ENCODE data around the gene HYAL3. TPM values are rescaled to one million over a fixed set of nuclear protein-coding genes. Genes with fewer than 3 reads are reported as not detected.

The HYAL3 gene
- total and polyA plus RNA-seq, 2 of the 13 experiments (the other 11 are each of a cell fraction or from before 2014, with no cell fraction given) = 5.5 to 10.4 TPM

GRCh38 chr3:50303013-50303815 is 4.0 kb upstream of the HYAL3 start, which contains the start of gene HYAL1 (continued):
- TF ChIP-seq MLLT10 (CRISPR knock-in tag; IDR thresholded peaks at IDR 0.05) (no peak), ZNF652 (CRISPR knock-in tag; IDR thresholded peaks at IDR 0.05; ENCODE audit: borderline replicate concordance, low read depth) (no peak), TCF12 (IDR thresholded peaks at IDR 0.05) (no peak), TCF12 (CRISPR knock-in tag; IDR thresholded peaks at IDR 0.05) (no peak), XRCC5 (optimal IDR thresholded peaks at IDR 0.05; ENCODE audit: low read length) (peak; percentile 36), ZNF333 (CRISPR knock-in tag; IDR thresholded peaks at IDR 0.05; ENCODE audit: borderline replicate concordance) (no peak; the same call in 1 of the 2 replicates), ZNF225 (CRISPR knock-in tag; IDR thresholded peaks at IDR 0.05) (0 out of 2 replicates have a peak, but pooled peaks have one; percentile 23), ASH2L (IDR thresholded peaks at IDR 0.05; ENCODE audit: insufficient read length, low read depth, low read length) (peak; percentile 62), NR2F2 (IDR thresholded peaks at IDR 0.05; ENCODE audit: borderline replicate concordance, low read depth) (peak; percentile 73; the same call in 1 of the 2 replicates), SIN3B (IDR thresholded peaks at IDR 0.05; ENCODE audit: low read length) (no peak), LCORL (IDR thresholded peaks at IDR 0.05) (no peak), LCORL (CRISPR knock-in tag; IDR thresholded peaks at IDR 0.05) (peak; percentile 80), ZNF30 (CRISPR knock-in tag; IDR thresholded peaks at IDR 0.05) (no peak), CREBL2 (CRISPR knock-in tag; IDR thresholded peaks at IDR 0.05; ENCODE audit: borderline replicate concordance) (no peak), ATF2 (CRISPR knock-in tag; IDR thresholded peaks at IDR 0.05) (peak; percentile 35; the same call in 1 of the 2 replicates), HOXA3 (CRISPR knock-in tag; IDR thresholded peaks at IDR 0.05) (peak; percentile 56), GLMP (CRISPR knock-in tag; IDR thresholded peaks at IDR 0.05; ENCODE audit: borderline replicate concordance) (no peak), FOXC1 (CRISPR knock-in tag; IDR thresholded peaks at IDR 0.05; ENCODE audit: borderline replicate concordance) (no peak), U2AF1 (optimal IDR thresholded peaks at IDR 0.05; ENCODE audit: low read depth, low read length) (no peak), ETS1 (CRISPR knock-in tag; IDR thresholded peaks at IDR 0.05) (no peak), GTF3A (CRISPR knock-in tag; conservative IDR thresholded peaks at IDR 0.05) (no peak), MZF1 (CRISPR knock-in tag; IDR thresholded peaks at IDR 0.05; ENCODE audit: borderline replicate concordance) (no peak), ZNF383 (CRISPR knock-in tag; IDR thresholded peaks at IDR 0.05; ENCODE audit: borderline replicate concordance) (no peak; the same call in 1 of the 2 replicates), RBAK (CRISPR knock-in tag; IDR thresholded peaks at IDR 0.05) (no peak), ZBTB26 (CRISPR knock-in tag; IDR thresholded peaks at IDR 0.05; ENCODE audit: borderline replicate concordance) (no peak), BORCS8-MEF2B (CRISPR knock-in tag; IDR thresholded peaks at IDR 0.05) (peak; percentile 84), ZSCAN29 (CRISPR knock-in tag; conservative IDR thresholded peaks at IDR 0.05) (0 out of 2 replicates have a peak, but pooled peaks have one; percentile 27)
